COLO668 (cell line): ENCODE data around the gene KCNA5.
A peak's percentile ranks its signal among the peaks of the same experiment; 100 is the strongest.

Experiments used
- DNase-seq: peaks from one replicate; lab custom pipeline; 2025; ENCODE audit not compliant: unreplicated experiment; lab: John Stamatoyannopoulos, UW

KCNA5 gene

GRCh38 chr12:5063149-5063548, 19.5 kb downstream of the KCNA5 start:
- no peak for DNase-seq

DNA sequence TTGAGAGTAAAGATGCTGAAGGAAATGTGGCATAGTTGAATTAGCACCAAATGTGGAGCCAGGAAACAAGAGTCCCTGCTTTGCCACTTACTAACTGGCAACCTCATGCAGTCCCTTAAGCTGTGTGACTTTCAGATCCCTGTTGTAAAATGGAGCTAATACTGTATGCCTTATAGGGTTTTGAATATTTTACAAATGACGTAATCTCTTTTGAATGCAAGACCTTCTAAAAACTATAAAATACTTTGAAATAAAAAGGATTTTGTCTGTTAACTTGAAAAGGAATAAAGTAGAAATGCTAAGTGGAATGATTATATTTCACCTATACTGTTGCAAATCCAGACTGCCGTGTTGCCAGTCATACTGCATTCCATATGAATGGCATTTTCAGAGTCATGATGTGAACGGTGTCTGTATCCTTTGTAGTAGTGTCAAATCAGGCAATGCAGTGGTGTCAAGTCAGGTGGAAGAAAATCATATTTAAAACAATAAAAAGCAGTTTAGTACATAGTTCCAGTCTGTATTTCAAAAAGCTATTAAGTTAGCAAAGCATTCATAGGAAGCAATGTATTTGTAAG, 21.3 kb downstream of the KCNA5 start:
- DNase-seq: no peak

- DNase-seq: no peak
Measured at GRCh38 chr12:5066251-5066650, 22.6 kb downstream of the KCNA5 start.

DNA sequence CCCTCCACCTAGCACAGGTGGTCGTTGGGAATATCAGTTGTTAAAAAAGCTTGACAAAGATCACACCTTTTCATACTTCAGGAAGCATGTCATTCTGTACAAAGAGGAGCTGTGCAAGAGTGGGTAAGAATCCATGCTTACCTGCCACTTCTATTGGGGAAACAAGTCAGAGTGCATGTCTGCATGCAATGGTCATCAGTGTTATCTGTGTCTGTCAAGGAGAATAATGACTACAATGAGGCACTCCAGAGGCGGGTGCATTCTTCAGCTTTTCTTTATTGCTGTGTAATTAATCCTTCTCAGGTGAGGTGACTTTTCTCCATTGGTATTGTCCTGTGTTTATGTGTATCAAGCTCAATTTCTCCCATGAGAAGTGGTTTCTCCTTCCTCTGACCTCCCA, 24.4 kb downstream of the KCNA5 start:
- no peak for DNase-seq

DNA sequence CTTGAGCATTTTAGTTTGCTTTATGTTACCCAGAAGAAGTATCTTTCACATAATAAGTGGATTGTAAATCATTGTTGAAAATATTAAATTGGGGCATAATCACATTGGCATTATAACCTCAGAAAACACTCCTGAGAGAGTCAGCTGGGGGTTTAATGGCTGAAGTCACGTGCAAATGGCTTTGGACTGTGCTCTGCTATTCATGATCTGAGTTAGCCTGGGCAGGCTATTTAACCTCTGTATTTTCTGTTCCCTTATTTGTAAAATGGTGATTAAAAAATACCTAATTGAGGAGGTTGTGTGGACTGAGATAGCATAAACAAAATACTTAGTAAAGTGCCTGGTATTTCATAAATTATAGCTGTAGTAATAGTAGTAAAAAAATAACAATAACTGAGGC, 24.9 kb downstream of the KCNA5 start:
- DNase-seq: no peak

DNA sequence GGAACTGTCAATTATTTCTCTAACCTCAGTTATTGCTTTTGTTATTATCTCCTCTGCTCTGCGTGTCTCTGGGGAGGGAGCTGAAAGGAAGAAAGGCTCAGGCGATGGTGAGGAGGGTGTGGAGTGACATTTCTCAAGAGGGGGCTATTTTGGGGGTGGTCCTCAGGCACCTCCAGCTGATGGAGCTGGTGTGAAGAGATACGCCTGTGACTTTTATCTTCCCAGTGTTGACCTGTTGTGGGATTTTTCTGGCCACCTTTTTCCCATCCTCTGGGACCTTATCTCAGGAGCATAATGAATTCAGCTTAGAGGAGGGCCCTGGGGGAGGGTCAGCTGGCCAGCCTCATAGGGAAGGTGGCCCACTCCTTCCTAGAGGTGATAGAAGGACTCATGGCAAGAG, 26.4 kb downstream of the KCNA5 start:
- DNase-seq: no peak

DNA sequence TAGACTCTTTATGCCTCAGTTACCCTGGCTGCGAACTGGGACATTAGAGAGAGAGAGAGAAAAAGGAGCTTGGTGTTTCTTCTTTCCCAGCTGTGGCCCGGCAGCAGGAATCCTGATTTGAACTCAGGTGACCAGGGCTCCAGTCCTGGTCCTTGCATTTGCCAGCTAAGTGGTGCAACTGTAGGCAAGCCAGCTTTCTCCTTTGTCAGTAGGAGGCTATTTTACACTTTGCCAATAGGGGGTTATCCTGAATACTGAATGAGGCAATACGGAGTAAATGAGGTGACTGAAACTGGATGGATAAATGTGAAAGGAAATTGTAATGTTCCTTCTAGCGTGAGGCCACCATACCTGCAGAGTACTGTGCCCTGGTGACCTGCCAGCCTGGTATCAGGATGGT, 27.8 kb downstream of the KCNA5 start:
- DNase-seq: no peak

DNA sequence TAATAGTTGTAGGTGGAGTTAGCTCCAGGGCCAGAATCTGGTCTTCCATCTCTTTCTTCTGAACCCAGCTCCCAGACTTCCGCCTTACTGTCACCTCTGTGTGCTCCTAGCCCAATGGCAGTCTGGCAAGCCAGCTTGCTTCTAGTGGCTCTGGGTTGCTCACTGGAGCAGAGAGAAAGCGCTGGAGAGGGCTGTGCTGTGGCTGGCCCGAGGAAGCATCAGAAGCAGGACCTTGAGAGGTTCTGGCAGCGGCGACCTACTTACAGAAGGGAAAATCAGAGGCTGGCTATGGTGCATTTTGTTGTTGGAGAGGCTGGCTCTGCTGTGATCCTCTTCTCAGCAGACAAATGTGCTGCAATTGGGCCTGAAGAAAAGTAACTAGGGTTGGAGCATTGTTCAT, 28.6 kb downstream of the KCNA5 start:
- DNase-seq: no peak

DNA sequence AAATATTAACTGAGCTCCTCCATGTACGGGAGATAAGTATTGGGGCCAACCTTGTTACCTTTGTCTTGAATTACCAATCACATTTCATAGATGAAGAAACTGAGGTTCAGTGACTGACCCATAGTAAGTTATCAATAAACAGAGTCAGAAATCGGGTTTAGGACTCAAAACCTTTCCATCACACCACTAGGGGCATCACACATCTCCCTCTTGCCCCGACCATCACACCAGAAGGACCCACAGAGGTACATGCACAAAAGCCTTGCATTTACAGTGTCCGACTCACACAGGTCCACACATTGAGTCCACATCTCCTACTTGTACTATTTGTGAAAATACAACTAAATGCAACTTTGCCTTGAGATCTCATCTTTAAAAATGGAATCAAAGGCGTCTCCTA, 29.4 kb downstream of the KCNA5 start:
- DNase-seq: no peak

GRCh38 chr12:5073853-5074252, 30.2 kb downstream of the KCNA5 start:
- DNase-seq: no peak

- no peak for DNase-seq
Measured at GRCh38 chr12:5076761-5077160, 33.1 kb downstream of the KCNA5 start.

- DNase-seq: no peak
Measured at GRCh38 chr12:5078423-5078822, 34.7 kb downstream of the KCNA5 start.

- DNase-seq: no peak
Measured at GRCh38 chr12:5081016-5081415, 37.3 kb downstream of the KCNA5 start.

GRCh38 chr12:5083955-5084849, 40.5 kb downstream of the KCNA5 start:
- DNase-seq: peak; percentile 3

GRCh38 chr12:5085896-5086295, 42.2 kb downstream of the KCNA5 start:
- DNase-seq: no peak

- DNase-seq: no peak
Measured at GRCh38 chr12:5087831-5088554, 44.3 kb downstream of the KCNA5 start.

DNA sequence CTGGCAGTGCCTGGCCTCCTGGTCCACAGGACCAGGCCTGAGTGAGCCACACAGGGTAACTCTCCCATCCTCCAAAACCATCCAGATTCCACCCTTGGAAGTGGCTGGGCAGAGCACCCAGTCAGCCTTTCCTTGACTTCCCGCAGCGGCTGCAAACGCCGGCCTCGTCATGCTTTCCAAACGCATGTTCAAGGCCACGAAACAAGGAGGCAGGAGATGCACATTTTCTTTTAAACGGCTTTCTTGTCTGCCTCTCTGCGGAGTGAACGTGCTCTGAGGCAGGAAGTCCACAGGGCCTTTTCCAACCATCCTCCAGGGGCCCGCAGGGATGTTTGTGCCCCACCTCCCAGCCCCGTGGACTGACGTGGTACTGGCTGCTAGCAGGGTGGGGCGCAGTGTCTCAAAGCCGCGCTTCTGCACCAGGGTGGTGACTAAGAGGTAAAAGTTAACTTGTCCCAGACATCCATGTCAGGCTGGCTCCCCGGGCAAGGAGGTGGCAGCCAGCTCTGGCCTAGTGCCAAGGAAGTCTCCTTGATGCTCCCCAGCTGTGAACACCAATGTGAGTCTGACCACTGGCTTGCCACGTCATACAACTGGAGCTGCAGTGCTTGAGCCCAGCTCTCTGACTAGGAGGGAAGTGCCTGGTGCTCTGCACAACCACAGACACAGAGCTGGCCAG, 45.0 kb downstream of the KCNA5 start:
- DNase-seq: no peak

DNA sequence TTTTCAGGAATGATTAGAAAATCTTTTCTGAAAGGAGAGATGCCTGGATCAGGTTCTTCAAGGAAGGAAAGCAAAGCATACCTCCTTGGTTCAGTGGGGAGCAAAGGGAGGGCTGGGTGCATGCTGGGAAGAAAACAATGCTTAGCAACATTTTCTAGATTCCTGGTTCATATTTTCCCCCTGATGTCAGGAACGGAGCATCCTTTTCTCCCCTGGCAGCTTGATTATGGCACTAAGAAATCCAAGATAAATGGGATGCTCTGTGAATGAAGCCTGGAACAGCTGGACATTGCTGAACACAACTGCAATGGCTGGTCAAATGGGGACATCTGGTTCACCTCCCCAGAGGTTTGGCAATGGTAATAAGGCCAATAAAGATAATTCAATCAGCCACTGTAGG, 50.9 kb downstream of the KCNA5 start:
- no peak for DNase-seq

- no peak for DNase-seq
Measured at GRCh38 chr12:5094986-5095385, 51.3 kb downstream of the KCNA5 start.
